ENCODE data around the gene TMEM54. TPM values are rescaled to one million over a fixed set of nuclear protein-coding genes. Genes with fewer than 3 reads are reported as not detected.

TMEM54 gene
- total and polyA plus RNA-seq, 3 experiments from 2014 or later, result 2.5 to 2.6 TPM; not detected in 1

GRCh38 chr1:32939655-32940371 is 38.6 kb upstream of the TMEM54 start:
- H3K9me3 Mint-ChIP-seq, result no peaks in the 10 kb centered on the region
- no peaks in the 10 kb centered on the region for H3K4me1 ChIP-seq (ENCODE audit: insufficient read depth, low read length)
- POLR2A ChIA-PET, result no interaction called here
- H3K27ac ChIP-seq (ENCODE audit: low read depth, low read length), result no peak overlapping the region
- peaks cover 4 to 89% (median 20%) of the 10 kb centered on the region in 3 donors for H3K36me3 Mint-ChIP-seq
- no peak overlapping the region for H3K4me3 ChIP-seq (ENCODE audit: low read length)
- peaks cover 0 to 10% (median 3%) of the 10 kb centered on the region in 3 donors for H3K4me1 Mint-ChIP-seq
- no peaks in the 10 kb centered on the region for H3K27me3 Mint-ChIP-seq
- CTCF ChIA-PET, result no interaction called here
- no peak for DNase-seq
- H3K27me3 ChIP-seq (ENCODE audit: insufficient read depth, low read length, poor library complexity, severe bottlenecking), result no peaks in the 10 kb centered on the region
- no peak overlapping the region for H3K4me3 Mint-ChIP-seq
- no peaks in the 10 kb centered on the region for H3K9me3 ChIP-seq (ENCODE audit: low read length)
- H3K27ac Mint-ChIP-seq, result peak overlapping the region; percentile 3 to 88 (median 50)
- peaks cover 34% of the 10 kb centered on the region for H3K36me3 ChIP-seq (ENCODE audit: insufficient read depth, low read length)

- no peaks in the 10 kb centered on the region for H3K9me3 Mint-ChIP-seq
- POLR2A ChIA-PET, result no interaction called here
- peaks cover 4 to 65% (median 11%) of the 10 kb centered on the region in 3 donors for H3K36me3 Mint-ChIP-seq
- H3K27me3 ChIP-seq (ENCODE audit: insufficient read depth, low read length, poor library complexity, severe bottlenecking), result no peaks in the 10 kb centered on the region
- DNase-seq, result no peak
- no peaks in the 10 kb centered on the region for H3K27me3 Mint-ChIP-seq
- peaks cover 24% of the 10 kb centered on the region for H3K36me3 ChIP-seq (ENCODE audit: insufficient read depth, low read length)
- H3K27ac ChIP-seq (ENCODE audit: low read depth, low read length), result no peak overlapping the region
- H3K4me1 ChIP-seq (ENCODE audit: insufficient read depth, low read length), result no peaks in the 10 kb centered on the region
- H3K4me3 Mint-ChIP-seq, result no peak overlapping the region
- H3K9me3 ChIP-seq (ENCODE audit: low read length), result no peaks in the 10 kb centered on the region
- CTCF ChIA-PET, result interaction anchor here (1.2 to 1.7 kb wide), 3 partner anchors 9 to 190 kb away, joined by 4 to 5 read pairs (median 5); no protein-coding TSS in a partner anchor
- H3K4me3 ChIP-seq (ENCODE audit: low read length), result no peak overlapping the region
- peak overlapping the region in 2 of 8 donors; percentile 8 to 36 for H3K27ac Mint-ChIP-seq
- H3K4me1 Mint-ChIP-seq, result peaks cover 0 to 4% (median 0%) of the 10 kb centered on the region in 3 donors
These were observed 35.9 kb upstream of the TMEM54 start for GRCh38 chr1:32937061-32937460.

GRCh38 chr1:32934535-32934934 is 33.3 kb upstream of the TMEM54 start:
- Mint-ChIP-seq H3K4me1 (peaks cover 0 to 4% (median 0%) of the 10 kb centered on the region in 3 donors), H3K9me3 (no peaks in the 10 kb centered on the region), H3K36me3 (peaks cover 4 to 43% (median 11%) of the 10 kb centered on the region in 3 donors), H3K27me3 (no peaks in the 10 kb centered on the region), H3K27ac (no peak overlapping the region), H3K4me3 (no peak overlapping the region)
- Histone ChIP-seq H3K4me3 (ENCODE audit: low read length) (no peak overlapping the region), H3K36me3 (ENCODE audit: insufficient read depth, low read length) (peaks cover 10% of the 10 kb centered on the region), H3K27me3 (ENCODE audit: insufficient read depth, low read length, poor library complexity, severe bottlenecking) (no peaks in the 10 kb centered on the region), H3K4me1 (ENCODE audit: insufficient read depth, low read length) (no peaks in the 10 kb centered on the region), H3K27ac (ENCODE audit: low read depth, low read length) (no peak overlapping the region), H3K9me3 (ENCODE audit: low read length) (no peaks in the 10 kb centered on the region)
- no peak for DNase-seq
- ChIA-PET CTCF (interaction anchor here (0.6 to 4.4 kb wide), 8 partner anchors 11 to 152 kb away, joined by 3 to 16 read pairs (median 4); no protein-coding TSS in a partner anchor), POLR2A (no interaction called here)

GRCh38 chr1:32933742-32934322 is 32.6 kb upstream of the TMEM54 start:
- H3K36me3 Mint-ChIP-seq, result peaks cover 3 to 38% (median 10%) of the 10 kb centered on the region in 3 donors
- no peaks in the 10 kb centered on the region for H3K9me3 Mint-ChIP-seq
- POLR2A ChIA-PET, result no interaction called here
- Histone ChIP-seq H3K9me3 (ENCODE audit: low read length) (no peaks in the 10 kb centered on the region), H3K36me3 (ENCODE audit: insufficient read depth, low read length) (peaks cover 10% of the 10 kb centered on the region), H3K27me3 (ENCODE audit: insufficient read depth, low read length, poor library complexity, severe bottlenecking) (no peaks in the 10 kb centered on the region), H3K27ac (ENCODE audit: low read depth, low read length) (no peak overlapping the region), H3K4me1 (ENCODE audit: insufficient read depth, low read length) (no peaks in the 10 kb centered on the region), H3K4me3 (ENCODE audit: low read length) (no peak overlapping the region)
- H3K4me3 Mint-ChIP-seq, result peak overlapping the region in 1 of 7 donors; percentile 56
- no peak for DNase-seq
- H3K4me1 Mint-ChIP-seq, result peaks cover 0 to 4% (median 0%) of the 10 kb centered on the region in 3 donors
- peak overlapping the region in 5 of 8 donors; percentile 24 to 57 (median 37) for H3K27ac Mint-ChIP-seq
- CTCF ChIA-PET, result interaction anchor here (0.6 to 4.4 kb wide), 15 partner anchors 10 to 153 kb away, joined by 3 to 16 read pairs (median 4); partner anchors contain the start of gene AZIN2
- no peaks in the 10 kb centered on the region for H3K27me3 Mint-ChIP-seq

- no peaks in the 10 kb centered on the region for H3K27me3 ChIP-seq (ENCODE audit: insufficient read depth, low read length, poor library complexity, severe bottlenecking)
- Mint-ChIP-seq H3K9me3 (no peaks in the 10 kb centered on the region), H3K4me1 (peaks cover 0 to 4% (median 0%) of the 10 kb centered on the region in 3 donors), H3K27ac (no peak overlapping the region), H3K27me3 (peaks cover 4 to 6% of the 10 kb centered on the region in 2 donors), H3K36me3 (peaks cover 0 to 17% (median 5%) of the 10 kb centered on the region in 3 donors), H3K4me3 (no peak overlapping the region)
- H3K36me3 ChIP-seq (ENCODE audit: insufficient read depth, low read length), result peaks cover 2% of the 10 kb centered on the region
- H3K27ac ChIP-seq (ENCODE audit: low read depth, low read length), result no peak overlapping the region
- DNase-seq, result no peak
- H3K4me3 ChIP-seq (ENCODE audit: low read length), result no peak overlapping the region
- no peaks in the 10 kb centered on the region for H3K9me3 ChIP-seq (ENCODE audit: low read length)
- ChIA-PET CTCF (interaction anchor here (1.0 to 2.6 kb wide), 6 partner anchors 10 to 195 kb away, joined by 3 to 12 read pairs (median 5); no protein-coding TSS in a partner anchor), POLR2A (no interaction called here)
- H3K4me1 ChIP-seq (ENCODE audit: insufficient read depth, low read length), result no peaks in the 10 kb centered on the region
These were observed 30.6 kb upstream of the TMEM54 start for GRCh38 chr1:32931760-32932159.

GRCh38 chr1:32929366-32929765 is 28.2 kb upstream of the TMEM54 start:
- CTCF ChIA-PET, result interaction anchor here (2.8 kb wide), 1 partner anchor 127 kb away, joined by 9 read pairs; no protein-coding TSS in a partner anchor
- H3K4me3 ChIP-seq (ENCODE audit: low read length), result no peak overlapping the region
- DNase-seq, result no peak
- Mint-ChIP-seq H3K9me3 (no peaks in the 10 kb centered on the region), H3K4me3 (no peak overlapping the region), H3K27ac (no peak overlapping the region), H3K27me3 (peaks cover 22 to 26% of the 10 kb centered on the region in 2 donors), H3K4me1 (peaks cover 9 to 21% (median 12%) of the 10 kb centered on the region in 3 donors), H3K36me3 (peaks cover 0 to 2% (median 2%) of the 10 kb centered on the region in 3 donors)
- H3K36me3 ChIP-seq (ENCODE audit: insufficient read depth, low read length), result no peaks in the 10 kb centered on the region
- no peak overlapping the region for H3K27ac ChIP-seq (ENCODE audit: low read depth, low read length)
- POLR2A ChIA-PET, result interaction anchor here (0.6 kb wide), 1 partner anchor 527 kb away, joined by 3 read pairs; no protein-coding TSS in a partner anchor
- H3K9me3 ChIP-seq (ENCODE audit: low read length), result no peaks in the 10 kb centered on the region
- peaks cover 16% of the 10 kb centered on the region for H3K4me1 ChIP-seq (ENCODE audit: insufficient read depth, low read length)
- peaks cover 13% of the 10 kb centered on the region for H3K27me3 ChIP-seq (ENCODE audit: insufficient read depth, low read length, poor library complexity, severe bottlenecking)

- CTCF ChIA-PET, result interaction anchor here (0.9 to 2.8 kb wide), 2 partner anchors 126 to 127 kb away, joined by 3 to 9 read pairs; no protein-coding TSS in a partner anchor
- H3K9me3 Mint-ChIP-seq, result no peaks in the 10 kb centered on the region
- H3K27me3 Mint-ChIP-seq, result peaks cover 29 to 33% of the 10 kb centered on the region in 2 donors
- POLR2A ChIA-PET, result interaction anchor here (0.6 kb wide), 1 partner anchor 526 kb away, joined by 3 read pairs; no protein-coding TSS in a partner anchor
- no peak overlapping the region for H3K27ac ChIP-seq (ENCODE audit: low read depth, low read length)
- H3K27ac Mint-ChIP-seq, result peak overlapping the region in 1 of 8 donors; percentile 1
- H3K4me1 Mint-ChIP-seq, result peaks cover 12 to 25% (median 15%) of the 10 kb centered on the region in 3 donors
- H3K9me3 ChIP-seq (ENCODE audit: low read length), result no peaks in the 10 kb centered on the region
- H3K4me1 ChIP-seq (ENCODE audit: insufficient read depth, low read length), result peaks cover 17% of the 10 kb centered on the region
- H3K4me3 Mint-ChIP-seq, result no peak overlapping the region
- H3K27me3 ChIP-seq (ENCODE audit: insufficient read depth, low read length, poor library complexity, severe bottlenecking), result peaks cover 20% of the 10 kb centered on the region
- no peak for DNase-seq
- peaks cover under 1 to 2% (median 2%) of the 10 kb centered on the region in 3 donors for H3K36me3 Mint-ChIP-seq
- H3K4me3 ChIP-seq (ENCODE audit: low read length), result no peak overlapping the region
- H3K36me3 ChIP-seq (ENCODE audit: insufficient read depth, low read length), result no peaks in the 10 kb centered on the region
These were observed 27.5 kb upstream of the TMEM54 start for GRCh38 chr1:32928715-32929114.

All from CD8-positive, alpha-beta memory T cell (primary cell).